Dermis lymphatic vessel endothelial cell (primary cell): ENCODE measurements around the gene SAAL1. TPM values are rescaled to one million over a fixed set of nuclear protein-coding genes. Genes with fewer than 3 reads are reported as not detected.

Source experiments
- total RNA-seq: library from RNA; depleted of rRNA; stranded (reverse); fragments of >200 nt; gene quantifications from 2 replicates; pipeline ENCODE4 v1.2.1, GENCODE V29; 2014

SAAL1 gene, protein sequence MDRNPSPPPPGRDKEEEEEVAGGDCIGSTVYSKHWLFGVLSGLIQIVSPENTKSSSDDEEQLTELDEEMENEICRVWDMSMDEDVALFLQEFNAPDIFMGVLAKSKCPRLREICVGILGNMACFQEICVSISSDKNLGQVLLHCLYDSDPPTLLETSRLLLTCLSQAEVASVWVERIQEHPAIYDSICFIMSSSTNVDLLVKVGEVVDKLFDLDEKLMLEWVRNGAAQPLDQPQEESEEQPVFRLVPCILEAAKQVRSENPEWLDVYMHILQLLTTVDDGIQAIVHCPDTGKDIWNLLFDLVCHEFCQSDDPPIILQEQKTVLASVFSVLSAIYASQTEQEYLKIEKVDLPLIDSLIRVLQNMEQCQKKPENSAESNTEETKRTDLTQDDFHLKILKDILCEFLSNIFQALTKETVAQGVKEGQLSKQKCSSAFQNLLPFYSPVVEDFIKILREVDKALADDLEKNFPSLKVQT
- 11.4 and 16.5 TPM in 2 replicates for total RNA-seq

DNA sequence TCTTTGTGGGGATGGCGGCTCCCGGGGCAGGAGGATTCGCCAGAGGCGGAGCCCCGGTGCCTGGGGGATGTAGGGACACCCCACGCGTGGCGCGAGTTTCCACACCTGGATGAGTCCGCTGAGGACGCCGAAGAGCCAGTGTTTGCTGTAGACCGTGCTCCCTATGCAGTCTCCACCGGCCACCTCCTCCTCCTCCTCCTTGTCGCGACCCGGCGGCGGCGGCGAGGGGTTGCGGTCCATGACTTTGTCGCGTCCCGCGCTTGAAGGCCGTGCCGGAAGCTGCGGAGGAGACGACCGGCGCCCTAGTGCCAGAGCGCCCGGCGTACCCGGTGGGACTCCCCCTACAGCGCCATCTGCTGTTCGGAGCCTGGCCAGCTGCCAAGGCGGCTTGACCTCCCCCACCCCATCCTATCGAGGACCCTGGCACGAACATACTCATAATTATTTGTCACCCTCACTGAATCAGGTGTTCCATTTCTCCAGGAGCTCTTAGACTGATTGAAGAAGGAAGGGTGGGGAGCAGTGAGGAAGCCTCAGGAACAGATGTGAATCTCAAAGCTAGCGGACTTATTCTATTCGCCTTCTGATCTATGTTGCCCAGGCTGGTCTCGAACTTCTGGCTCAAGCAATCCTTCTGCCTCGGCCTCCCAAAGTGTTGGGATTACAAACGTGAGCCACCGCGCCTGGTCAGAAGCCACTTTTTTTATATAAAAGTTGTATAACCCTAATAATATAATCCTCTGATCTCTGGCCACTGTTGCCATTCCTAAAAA lies at the start of gene SAAL1:
SAAL1 (minus strand) TSS at position 281 of the 773 bp plus-strand sequence; CDS start at position 240, 41 bp downstream.

DNA sequence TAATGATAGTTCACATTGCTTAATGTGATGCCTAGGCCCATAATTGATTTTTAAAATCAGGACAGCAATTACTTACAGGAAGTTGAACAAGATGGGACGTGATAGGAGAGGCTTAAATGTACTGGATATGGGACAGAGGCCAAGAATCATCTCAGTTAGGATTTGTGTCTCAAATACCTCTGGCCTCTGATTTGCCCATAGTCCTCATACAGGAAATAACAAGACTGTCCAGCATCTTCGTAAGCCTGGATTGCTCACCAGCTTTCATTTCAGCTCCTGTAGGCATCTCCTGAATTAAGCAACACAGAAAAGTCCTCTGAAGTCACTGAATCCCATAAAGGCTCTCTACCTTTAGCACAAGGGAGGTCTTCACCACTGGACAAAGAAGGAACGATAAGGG lies 26.5 kb upstream of the SAAL1 start, which contains the start of gene MRGPRX3:
MRGPRX3 (plus strand) TSS at position 231 of the 400 bp plus-strand sequence. CDS start 4,632 bp downstream, outside the sequence.

DNA sequence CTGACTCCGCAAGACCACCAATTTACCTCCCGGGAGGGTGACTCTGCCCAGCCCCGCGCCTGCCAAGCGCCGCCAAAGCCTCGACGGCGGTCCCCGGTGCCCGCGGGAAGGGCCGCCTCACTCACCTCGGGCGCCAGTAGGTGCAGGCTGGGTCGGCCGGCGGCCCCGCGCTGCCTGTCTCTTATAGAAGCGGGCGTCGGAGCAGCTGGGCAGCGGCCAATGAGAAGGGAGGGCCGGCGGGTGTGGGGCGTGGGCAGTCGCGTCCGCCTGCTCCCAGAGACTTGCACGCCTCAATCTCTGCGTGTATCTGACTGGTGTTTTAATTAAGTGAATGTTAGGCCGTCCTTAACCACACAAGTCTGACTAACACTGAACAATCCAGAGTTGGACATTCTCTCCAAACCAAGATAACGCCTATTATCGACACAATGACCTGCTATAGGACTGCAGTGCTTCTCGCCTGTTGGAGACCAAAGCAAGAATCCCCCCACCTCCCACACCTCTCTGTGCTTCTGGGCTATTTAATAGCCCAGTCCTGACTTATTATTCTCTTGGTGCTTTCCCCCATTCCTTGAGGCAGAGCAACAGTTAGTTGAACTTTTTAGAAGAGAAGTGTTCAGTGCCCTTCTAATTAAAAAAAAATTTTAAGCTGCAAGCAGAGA lies 59.6 kb downstream of the SAAL1 start, which contains the start of gene TPH1:
TPH1 (minus strand) TSS at position 154 of the 662 bp plus-strand sequence. CDS start 5,507 bp downstream, outside the sequence.

Other genes starting within 250 kb of the SAAL1 start
- gene SERGEF, start 93.0 kb downstream of the SAAL1 start, total RNA-seq: 18.5 and 24.5 TPM in 2 replicates
- under 0.01 TPM in 2 replicates for gene TPH1, start 59.8 kb downstream of the SAAL1 start, total RNA-seq
- 0.33 and 0.52 TPM in 2 replicates for gene MRGPRX3, start 26.5 kb upstream of the SAAL1 start, total RNA-seq
- gene MRGPRX4, start 66.8 kb upstream of the SAAL1 start, total RNA-seq: 0.69 and 0.87 TPM in 2 replicates
- not detected in 2 replicates for gene SAA4, start 130.7 kb upstream of the SAAL1 start, total RNA-seq
- gene SAA2, start 142.6 kb upstream of the SAAL1 start, total RNA-seq: not detected in 2 replicates
- not detected in 2 replicates for gene SAA1, start 160.2 kb upstream of the SAAL1 start, total RNA-seq
- 18.5 and 27.5 TPM in 2 replicates for gene HPS5, start 216.1 kb upstream of the SAAL1 start, total RNA-seq
- 50.9 and 71.1 TPM in 2 replicates for gene GTF2H1, start 216.5 kb upstream of the SAAL1 start, total RNA-seq